ENCODE measurements around the gene GPC5. TPM values are rescaled to one million over a fixed set of nuclear protein-coding genes. Genes with fewer than 3 reads are reported as not detected.
"Not testable (repeated sequence)": the region's sequence is repeated elsewhere in the genome, so short reads cannot be mapped to it uniquely, and the experiment has no call there.

Gene GPC5
- total RNA-seq, 1 donor from 2014 or later, result 6.3 TPM

GRCh38 chr13:91426913-91427312 lies 28.5 kb downstream of the GPC5 start:
- peaks cover 0 to 4% (median 3%) of the 10 kb centered on the region in 3 donors for H3K9me3 ChIP-seq (ENCODE audit: control insufficient read depth in 3 of 3, low read length in 3 of 3)

GRCh38 chr13:91438674-91439073 lies 40.3 kb downstream of the GPC5 start:
- H3K36me3 ChIP-seq (ENCODE audit: control insufficient read depth in 3 of 3, insufficient read depth in 3 of 3, low read length in 3 of 3); H3K9ac ChIP-seq (ENCODE audit: low read depth in 1 of 3, low read length in 3 of 3); H3K4me3 ChIP-seq (ENCODE audit: low read length in 3 of 3); H3K9me3 ChIP-seq (ENCODE audit: control insufficient read depth in 3 of 3, low read length in 3 of 3); H3K4me1 ChIP-seq (ENCODE audit: control insufficient read depth in 3 of 3, insufficient read depth in 3 of 3, low read length in 3 of 3); H3K27ac ChIP-seq (ENCODE audit: low read depth, low read length); H3K27me3 ChIP-seq (ENCODE audit: control insufficient read depth in 3 of 3, insufficient read depth in 3 of 3, low read length in 3 of 3): not testable (repeated sequence)

More at GRCh38 chr13:91426913-91427312, 28.5 kb downstream of the GPC5 start:
- Histone ChIP-seq H3K36me3 (ENCODE audit: control insufficient read depth in 3 of 3, insufficient read depth in 3 of 3, low read length in 3 of 3) (no peaks in the 10 kb centered on the region), H3K4me3 (ENCODE audit: low read length in 3 of 3) (no peak overlapping the region), H3K27ac (ENCODE audit: low read depth, low read length) (no peak overlapping the region), H3K4me1 (ENCODE audit: control insufficient read depth in 3 of 3, insufficient read depth in 3 of 3, low read length in 3 of 3) (no peaks in the 10 kb centered on the region), H3K9ac (ENCODE audit: low read depth in 1 of 3, low read length in 3 of 3) (no peak overlapping the region), H3K27me3 (ENCODE audit: control insufficient read depth in 3 of 3, insufficient read depth in 3 of 3, low read length in 3 of 3) (no peaks in the 10 kb centered on the region)

GRCh38 chr13:91450913-91451312 lies 52.5 kb downstream of the GPC5 start:
- peaks cover 0 to 3% (median 0%) of the 10 kb centered on the region in 3 donors for H3K27me3 ChIP-seq (ENCODE audit: control insufficient read depth in 3 of 3, insufficient read depth in 3 of 3, low read length in 3 of 3)
- H3K4me3 ChIP-seq (ENCODE audit: low read length in 3 of 3), result no peak overlapping the region
- no peak overlapping the region for H3K9ac ChIP-seq (ENCODE audit: low read depth in 1 of 3, low read length in 3 of 3)
- no peak overlapping the region for H3K27ac ChIP-seq (ENCODE audit: low read depth, low read length)
- no peaks in the 10 kb centered on the region for H3K4me1 ChIP-seq (ENCODE audit: control insufficient read depth in 3 of 3, insufficient read depth in 3 of 3, low read length in 3 of 3)
- no peaks in the 10 kb centered on the region for H3K36me3 ChIP-seq (ENCODE audit: control insufficient read depth in 3 of 3, insufficient read depth in 3 of 3, low read length in 3 of 3)
- no peaks in the 10 kb centered on the region for H3K9me3 ChIP-seq (ENCODE audit: control insufficient read depth in 3 of 3, low read length in 3 of 3)

GRCh38 chr13:91454666-91455065 lies 56.2 kb downstream of the GPC5 start:
- no peaks in the 10 kb centered on the region for H3K9me3 ChIP-seq (ENCODE audit: control insufficient read depth in 3 of 3, low read length in 3 of 3)
- no peaks in the 10 kb centered on the region for H3K4me1 ChIP-seq (ENCODE audit: control insufficient read depth in 3 of 3, insufficient read depth in 3 of 3, low read length in 3 of 3)

GRCh38 chr13:91456837-91457236 lies 58.4 kb downstream of the GPC5 start:
- Histone ChIP-seq H3K4me1 (ENCODE audit: control insufficient read depth in 3 of 3, insufficient read depth in 3 of 3, low read length in 3 of 3) (no peaks in the 10 kb centered on the region), H3K27me3 (ENCODE audit: control insufficient read depth in 3 of 3, insufficient read depth in 3 of 3, low read length in 3 of 3) (peaks cover 0 to 3% (median 0%) of the 10 kb centered on the region in 3 donors), H3K36me3 (ENCODE audit: control insufficient read depth in 3 of 3, insufficient read depth in 3 of 3, low read length in 3 of 3) (no peaks in the 10 kb centered on the region), H3K4me3 (ENCODE audit: low read length in 3 of 3) (no peak overlapping the region), H3K9me3 (ENCODE audit: control insufficient read depth in 3 of 3, low read length in 3 of 3) (no peaks in the 10 kb centered on the region), H3K9ac (ENCODE audit: low read depth in 1 of 3, low read length in 3 of 3) (no peak overlapping the region), H3K27ac (ENCODE audit: low read depth, low read length) (no peak overlapping the region)

More at GRCh38 chr13:91454666-91455065, 56.2 kb downstream of the GPC5 start:
- Histone ChIP-seq H3K4me3 (ENCODE audit: low read length in 3 of 3) (no peak overlapping the region), H3K27me3 (ENCODE audit: control insufficient read depth in 3 of 3, insufficient read depth in 3 of 3, low read length in 3 of 3) (peaks cover 0 to 3% (median 0%) of the 10 kb centered on the region in 3 donors), H3K27ac (ENCODE audit: low read depth, low read length) (no peak overlapping the region), H3K36me3 (ENCODE audit: control insufficient read depth in 3 of 3, insufficient read depth in 3 of 3, low read length in 3 of 3) (no peaks in the 10 kb centered on the region), H3K9ac (ENCODE audit: low read depth in 1 of 3, low read length in 3 of 3) (no peak overlapping the region)

GRCh38 chr13:91459485-91459884 lies 61.1 kb downstream of the GPC5 start:
- Histone ChIP-seq H3K27ac (ENCODE audit: low read depth, low read length) (no peak overlapping the region), H3K9me3 (ENCODE audit: control insufficient read depth in 3 of 3, low read length in 3 of 3) (no peaks in the 10 kb centered on the region), H3K4me3 (ENCODE audit: low read length in 3 of 3) (no peak overlapping the region), H3K27me3 (ENCODE audit: control insufficient read depth in 3 of 3, insufficient read depth in 3 of 3, low read length in 3 of 3) (no peaks in the 10 kb centered on the region), H3K4me1 (ENCODE audit: control insufficient read depth in 3 of 3, insufficient read depth in 3 of 3, low read length in 3 of 3) (no peaks in the 10 kb centered on the region), H3K9ac (ENCODE audit: low read depth in 1 of 3, low read length in 3 of 3) (no peak overlapping the region), H3K36me3 (ENCODE audit: control insufficient read depth in 3 of 3, insufficient read depth in 3 of 3, low read length in 3 of 3) (no peaks in the 10 kb centered on the region)

GRCh38 chr13:91464336-91464735 lies 65.9 kb downstream of the GPC5 start:
- H3K9me3 ChIP-seq (ENCODE audit: control insufficient read depth in 3 of 3, low read length in 3 of 3), result no peaks in the 10 kb centered on the region
- H3K27me3 ChIP-seq (ENCODE audit: control insufficient read depth in 3 of 3, insufficient read depth in 3 of 3, low read length in 3 of 3), result no peaks in the 10 kb centered on the region
- H3K36me3 ChIP-seq (ENCODE audit: control insufficient read depth in 3 of 3, insufficient read depth in 3 of 3, low read length in 3 of 3), result no peaks in the 10 kb centered on the region
- H3K27ac ChIP-seq (ENCODE audit: low read depth, low read length), result no peak overlapping the region
- H3K9ac ChIP-seq (ENCODE audit: low read depth in 1 of 3, low read length in 3 of 3), result no peak overlapping the region
- no peak overlapping the region for H3K4me3 ChIP-seq (ENCODE audit: low read length in 3 of 3)
- H3K4me1 ChIP-seq (ENCODE audit: control insufficient read depth in 3 of 3, insufficient read depth in 3 of 3, low read length in 3 of 3), result no peaks in the 10 kb centered on the region

GRCh38 chr13:91467236-91467635 lies 68.8 kb downstream of the GPC5 start:
- no peaks in the 10 kb centered on the region for H3K9me3 ChIP-seq (ENCODE audit: control insufficient read depth in 3 of 3, low read length in 3 of 3)
- no peak overlapping the region for H3K27ac ChIP-seq (ENCODE audit: low read depth, low read length)
- no peak overlapping the region for H3K4me3 ChIP-seq (ENCODE audit: low read length in 3 of 3)
- H3K4me1 ChIP-seq (ENCODE audit: control insufficient read depth in 3 of 3, insufficient read depth in 3 of 3, low read length in 3 of 3), result no peaks in the 10 kb centered on the region
- H3K36me3 ChIP-seq (ENCODE audit: control insufficient read depth in 3 of 3, insufficient read depth in 3 of 3, low read length in 3 of 3), result no peaks in the 10 kb centered on the region
- H3K27me3 ChIP-seq (ENCODE audit: control insufficient read depth in 3 of 3, insufficient read depth in 3 of 3, low read length in 3 of 3), result no peaks in the 10 kb centered on the region
- H3K9ac ChIP-seq (ENCODE audit: low read depth in 1 of 3, low read length in 3 of 3), result no peak overlapping the region

- Histone ChIP-seq H3K4me3 (ENCODE audit: low read length in 3 of 3) (no peak overlapping the region), H3K27me3 (ENCODE audit: control insufficient read depth in 3 of 3, insufficient read depth in 3 of 3, low read length in 3 of 3) (no peaks in the 10 kb centered on the region), H3K9me3 (ENCODE audit: control insufficient read depth in 3 of 3, low read length in 3 of 3) (no peaks in the 10 kb centered on the region), H3K9ac (ENCODE audit: low read depth in 1 of 3, low read length in 3 of 3) (no peak overlapping the region), H3K4me1 (ENCODE audit: control insufficient read depth in 3 of 3, insufficient read depth in 3 of 3, low read length in 3 of 3) (no peaks in the 10 kb centered on the region), H3K27ac (ENCODE audit: low read depth, low read length) (no peak overlapping the region), H3K36me3 (ENCODE audit: control insufficient read depth in 3 of 3, insufficient read depth in 3 of 3, low read length in 3 of 3) (no peaks in the 10 kb centered on the region)
These were observed 69.9 kb downstream of the GPC5 start for GRCh38 chr13:91468301-91468700.

- Histone ChIP-seq H3K36me3 (ENCODE audit: control insufficient read depth in 3 of 3, insufficient read depth in 3 of 3, low read length in 3 of 3) (no peaks in the 10 kb centered on the region), H3K9ac (ENCODE audit: low read depth in 1 of 3, low read length in 3 of 3) (no peak overlapping the region), H3K27me3 (ENCODE audit: control insufficient read depth in 3 of 3, insufficient read depth in 3 of 3, low read length in 3 of 3) (no peaks in the 10 kb centered on the region), H3K4me1 (ENCODE audit: control insufficient read depth in 3 of 3, insufficient read depth in 3 of 3, low read length in 3 of 3) (no peaks in the 10 kb centered on the region), H3K27ac (ENCODE audit: low read depth, low read length) (no peak overlapping the region), H3K9me3 (ENCODE audit: control insufficient read depth in 3 of 3, low read length in 3 of 3) (no peaks in the 10 kb centered on the region), H3K4me3 (ENCODE audit: low read length in 3 of 3) (no peak overlapping the region)
These were observed 71.7 kb downstream of the GPC5 start for GRCh38 chr13:91470084-91470621.

All from skeletal muscle tissue (tissue), 4 donors.